ENCODE measurements around the gene LUZP1. TPM values are rescaled to one million over a fixed set of nuclear protein-coding genes. Genes with fewer than 3 reads are reported as not detected.
A peak's percentile ranks its signal among the peaks of the same experiment; 100 is the strongest.

LUZP1 gene
- 10 to 100 TPM; 20.1 to 23.7 TPM for total RNA-seq
- polyA plus RNA-seq (2013, experiment 1 of 2): 10.3 TPM
- polyA plus RNA-seq (2013, experiment 2 of 2): 12.3 TPM
- 29.2 to 186 (median 67.4) reads per million in 172 experiments for total RNA-seq

DNA sequence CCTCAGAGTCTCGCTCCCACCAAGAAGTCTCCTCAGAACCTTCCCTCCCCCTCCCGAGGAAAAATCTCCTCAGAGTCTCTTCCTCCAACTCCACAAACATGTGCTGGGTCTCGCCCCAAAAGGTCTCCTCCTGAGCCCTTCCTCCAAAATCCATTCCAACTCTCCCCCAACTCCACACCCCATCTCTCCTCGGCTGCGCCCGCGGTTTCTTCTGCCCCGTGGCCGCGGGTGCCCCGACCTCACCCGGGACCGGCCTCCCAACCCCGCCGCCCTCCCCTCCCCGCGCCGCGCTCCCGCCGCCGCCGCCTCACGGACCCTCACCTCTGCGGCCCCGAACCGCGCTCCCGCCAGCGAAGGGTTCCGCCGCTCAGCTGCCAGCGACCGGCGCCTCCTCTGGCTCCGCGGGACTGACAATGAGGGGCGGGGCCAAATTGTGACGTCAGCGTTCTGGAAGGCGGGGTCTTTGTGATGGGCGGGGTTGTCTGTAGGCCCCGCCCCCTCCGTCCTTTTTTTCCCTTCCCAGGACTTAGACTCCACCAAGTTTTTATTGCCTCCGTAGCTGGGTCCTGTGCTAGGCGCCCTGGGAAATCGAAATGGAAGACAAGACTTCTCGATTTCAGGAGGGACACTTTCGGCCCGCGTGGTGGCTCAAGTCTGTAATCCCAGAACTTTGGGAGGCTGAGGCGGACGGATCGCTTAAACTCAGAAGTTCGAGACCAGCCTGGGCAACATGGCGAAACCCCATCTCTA lies at the start of gene LUZP1:
LUZP1 (minus strand) TSS at position 412 of the 750 bp plus-strand sequence.
- Mint-ChIP-seq H3K9me3 (no peaks in the 10 kb centered on the region), H3K27me3 (no peaks in the 10 kb centered on the region), H3K4me3 (peak within 1 kb of the TSS; percentile 97), H3K36me3 (ENCODE audit: low read depth) (no peaks in the 10 kb centered on the region), H3K4me1 (ENCODE audit: low read depth) (peaks cover 46% of the 10 kb centered on the region), H3K27ac (peak within 1 kb of the TSS; percentile 79)
- no peak for TF ChIP-seq CTCF (IDR thresholded peaks at IDR 0.05)
- Histone ChIP-seq H3K27ac (ENCODE audit: low read depth in 1 of 2, low read length in 2 of 2) (peak within 1 kb of the TSS; percentile 68 to 74), H3K4me3 (ENCODE audit: low read length) (peak within 1 kb of the TSS; percentile 87), H3K9me3 (ENCODE audit: control insufficient read depth in 1 of 2, insufficient read depth in 1 of 2, low read length in 2 of 2) (peaks cover 0 to 4% of the 10 kb centered on the region in 2 experiments), H3K36me3 (ENCODE audit: insufficient read depth, low read length) (no peaks in the 10 kb centered on the region), H3K4me1 (ENCODE audit: insufficient read depth, low read length) (peaks cover 25% of the 10 kb centered on the region), H3K27me3 (ENCODE audit: control insufficient read depth in 1 of 2, insufficient read depth in 2 of 2, low read length in 2 of 2) (no peaks in the 10 kb centered on the region)
- DNase-seq: peak; percentile 80 to 95 (median 83)
- intact Hi-C loops (cut with DNase I, micrococcal nuclease): loop anchor here (1.0 to 10.0 kb wide), 4 partner anchors 51 to 196 kb away; partner anchors contain the start of genes KDM1A (in 1 of the 2) and ZNF436 (in 1 of the 2)
- ATAC-seq (ENCODE audit: poor library complexity): peak; percentile 90
- POLR2A ChIA-PET: interaction anchor here (0.7 to 2.3 kb wide), 8 partner anchors 15 to 176 kb away, joined by 3 to 12 read pairs (median 4); partner anchors contain the start of gene HNRNPR
- CTCF ChIA-PET: interaction anchor here (1.2 to 3.9 kb wide), 5 partner anchors 11 to 69 kb away, joined by 3 to 23 read pairs (median 8); no protein-coding TSS in a partner anchor

GRCh38 chr1:23217421-23218115 lies 48.9 kb upstream of the LUZP1 start, which contains the start of gene HTR1D:
HTR1D (minus strand) TSS chr1:23217502; CDS start chr1:23194219, 23,283 bp downstream.
- H3K27me3 Mint-ChIP-seq: peaks cover 82% of the 10 kb centered on the region

More at GRCh38 chr1:23217421-23218115, 48.9 kb upstream of the LUZP1 start, which contains the start of gene HTR1D:
- H3K4me1 ChIP-seq (ENCODE audit: insufficient read depth, low read length): peaks cover 10% of the 10 kb centered on the region
- H3K27me3 ChIP-seq (ENCODE audit: control insufficient read depth in 1 of 2, insufficient read depth in 2 of 2, low read length in 2 of 2): peaks cover 36 to 60% of the 10 kb centered on the region in 2 experiments
- no peak within 1 kb of the TSS for H3K4me3 ChIP-seq (ENCODE audit: low read length)
- POLR2A ChIA-PET: interaction anchor here (0.6 kb wide), 1 partner anchor 720 kb away, joined by 3 read pairs; no protein-coding TSS in a partner anchor
- Mint-ChIP-seq H3K36me3 (ENCODE audit: low read depth) (no peaks in the 10 kb centered on the region), H3K4me3 (peak within 1 kb of the TSS; percentile 32), H3K9me3 (no peaks in the 10 kb centered on the region), H3K4me1 (ENCODE audit: low read depth) (peaks cover 6% of the 10 kb centered on the region), H3K27ac (no peak within 1 kb of the TSS)
- ATAC-seq (ENCODE audit: poor library complexity) (no peak), DNase-seq (no peak)
- TF ChIP-seq CTCF (IDR thresholded peaks at IDR 0.05): no peak
- no peak within 1 kb of the TSS for H3K27ac ChIP-seq (ENCODE audit: low read depth in 1 of 2, low read length in 2 of 2)
- CTCF ChIA-PET: no interaction called here
- H3K9me3 ChIP-seq (ENCODE audit: control insufficient read depth in 1 of 2, insufficient read depth in 1 of 2, low read length in 2 of 2): no peaks in the 10 kb centered on the region
- no peaks in the 10 kb centered on the region for H3K36me3 ChIP-seq (ENCODE audit: insufficient read depth, low read length)
- intact Hi-C loops (cut with DNase I, micrococcal nuclease): loop anchor here (2.0 to 5.0 kb wide), 2 partner anchors 185 to 187 kb away; no protein-coding TSS in a partner anchor
